HG03045 (cell line): ENCODE results near the gene DBT.
"Not testable (repeated sequence)": the region's sequence is repeated elsewhere in the genome, so short reads cannot be mapped to it uniquely, and the experiment has no call there.

Experiments
- ATAC-seq: cut with Tn5 transposase; IDR thresholded peaks from one replicate; pipeline ENCODE4 v1.9.1; 2021; ENCODE audit warnings: mild to moderate bottlenecking, moderate library complexity; ENCODE audit not compliant: unreplicated experiment

Gene DBT

GRCh38 chr1:100249537-100250257 is at the start of gene DBT:
TSS of gene DBT (minus strand) at chr1:100249834. CDS start at chr1:100249820, 14 bp downstream.
- ATAC-seq, result peak; percentile 100

DNA sequence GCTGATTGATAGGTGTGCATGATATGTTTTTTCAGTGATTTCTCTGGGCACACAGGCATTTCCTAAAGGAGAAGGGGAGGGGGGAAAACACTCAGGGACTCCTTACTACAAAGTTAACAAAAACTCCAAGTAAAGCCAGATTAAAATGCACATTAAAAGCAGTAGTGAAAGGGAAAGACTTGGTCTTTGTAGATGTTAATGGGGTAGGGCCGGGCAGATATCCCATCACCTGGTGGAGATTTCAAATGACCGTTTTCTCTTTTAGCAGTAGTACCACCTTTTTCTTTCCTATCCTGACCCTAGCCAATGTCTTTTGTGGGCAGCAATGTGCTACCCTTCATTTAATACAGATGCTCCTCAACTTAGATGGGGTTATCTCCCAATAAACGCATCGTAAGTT is 48.9 kb upstream of the DBT start:
- no peak for ATAC-seq

DNA sequence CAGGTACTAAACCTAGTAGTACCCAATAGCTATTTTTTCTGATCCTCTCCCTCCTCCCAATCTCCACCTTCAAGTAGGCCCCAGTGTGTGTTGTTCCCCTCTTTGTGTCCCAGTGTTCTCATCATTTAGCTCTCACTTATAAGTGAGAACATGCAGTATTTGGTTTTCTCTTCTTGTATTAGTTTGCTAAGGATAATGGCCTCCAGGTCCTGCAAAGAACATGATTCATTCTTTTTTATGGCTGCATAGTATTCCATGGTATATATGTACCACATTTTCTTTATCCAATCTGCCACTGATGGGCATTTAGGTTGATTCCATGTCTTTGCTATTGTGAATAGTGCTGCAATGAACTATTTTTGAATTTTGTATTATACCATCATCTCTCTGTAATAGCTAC is 47.4 kb upstream of the DBT start:
- ATAC-seq, result not testable (repeated sequence)

DNA sequence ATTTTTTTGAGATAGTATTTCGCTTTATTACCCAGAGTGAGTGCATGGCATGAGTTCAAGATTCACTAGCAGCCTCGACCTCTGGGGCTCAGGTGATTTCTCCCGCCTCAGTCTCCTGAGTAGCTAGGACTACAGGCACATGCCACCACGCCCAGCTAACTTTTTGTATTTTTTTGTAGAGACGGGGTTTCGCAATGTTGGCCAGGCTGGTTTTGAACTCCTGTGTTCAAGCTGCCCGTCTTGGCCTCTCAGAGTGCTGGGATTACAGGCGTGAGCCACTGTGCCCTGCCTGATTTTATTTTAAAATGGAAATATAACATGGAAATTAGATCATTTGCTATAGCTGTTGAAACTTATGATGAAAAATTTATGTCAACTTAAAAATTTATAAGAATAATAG is 46.5 kb upstream of the DBT start:
- no peak for ATAC-seq

DNA sequence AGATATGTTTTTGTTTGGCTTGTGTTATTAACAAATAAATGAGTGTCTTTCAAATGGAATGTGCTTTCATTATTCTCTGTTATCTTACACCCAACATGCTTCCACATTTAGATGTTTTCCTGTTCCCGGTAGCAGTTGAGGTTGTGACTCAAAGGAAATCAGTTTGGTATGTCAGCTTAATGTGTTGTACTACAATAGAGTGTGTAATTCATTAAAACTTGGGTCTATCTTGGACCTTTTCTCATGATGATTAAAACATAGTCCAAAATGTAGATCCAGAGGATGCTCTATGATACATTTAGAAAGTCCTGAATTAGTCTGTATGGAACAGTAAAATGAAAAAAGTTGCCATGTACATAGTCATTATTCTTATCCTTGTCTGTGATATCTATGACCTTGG is 43.1 kb upstream of the DBT start:
- ATAC-seq, result no peak

DNA sequence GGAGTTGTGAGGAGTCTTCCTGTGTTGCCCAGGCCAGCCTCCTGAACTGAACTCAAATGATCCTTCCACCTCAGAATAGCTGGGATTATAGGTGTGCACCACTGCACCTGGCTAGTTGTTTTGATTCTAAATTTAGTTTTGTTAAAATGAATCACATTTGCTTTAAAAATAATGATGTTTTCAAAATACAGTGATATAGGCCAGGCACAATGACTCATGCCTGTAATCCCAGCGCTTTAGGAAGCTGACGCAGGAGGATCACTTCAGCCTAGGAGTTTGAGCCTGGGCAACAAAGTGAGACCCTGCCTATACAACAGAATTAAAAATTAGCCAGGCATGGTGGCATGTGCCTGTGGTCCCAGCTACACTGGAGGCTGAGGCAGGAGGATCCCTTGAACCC is 40.7 kb upstream of the DBT start:
- ATAC-seq, result no peak

DNA sequence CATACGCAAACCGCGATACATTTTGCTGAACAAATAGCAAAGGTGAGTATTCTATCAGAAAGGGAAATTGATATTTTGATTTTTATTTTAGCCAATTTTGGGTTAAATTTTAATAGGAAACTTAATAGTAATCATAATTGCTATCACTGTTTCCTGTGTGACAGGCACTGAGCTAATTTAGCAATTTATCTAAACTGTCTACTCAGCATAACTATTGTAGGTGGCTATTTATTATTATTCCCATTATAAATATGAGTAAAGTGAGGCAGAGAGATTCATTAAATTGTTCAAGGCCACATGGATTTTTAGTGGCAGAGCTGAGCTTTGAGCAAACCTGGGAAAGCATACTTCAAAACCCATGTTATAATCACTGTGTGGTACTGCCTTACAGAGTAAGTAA is 37.5 kb upstream of the DBT start:
- ATAC-seq, result no peak

- ATAC-seq, result no peak
Observed at GRCh38 chr1:100284591-100284990, 35.0 kb upstream of the DBT start.

- ATAC-seq, result no peak
Observed at GRCh38 chr1:100279954-100280682, 30.5 kb upstream of the DBT start.

DNA sequence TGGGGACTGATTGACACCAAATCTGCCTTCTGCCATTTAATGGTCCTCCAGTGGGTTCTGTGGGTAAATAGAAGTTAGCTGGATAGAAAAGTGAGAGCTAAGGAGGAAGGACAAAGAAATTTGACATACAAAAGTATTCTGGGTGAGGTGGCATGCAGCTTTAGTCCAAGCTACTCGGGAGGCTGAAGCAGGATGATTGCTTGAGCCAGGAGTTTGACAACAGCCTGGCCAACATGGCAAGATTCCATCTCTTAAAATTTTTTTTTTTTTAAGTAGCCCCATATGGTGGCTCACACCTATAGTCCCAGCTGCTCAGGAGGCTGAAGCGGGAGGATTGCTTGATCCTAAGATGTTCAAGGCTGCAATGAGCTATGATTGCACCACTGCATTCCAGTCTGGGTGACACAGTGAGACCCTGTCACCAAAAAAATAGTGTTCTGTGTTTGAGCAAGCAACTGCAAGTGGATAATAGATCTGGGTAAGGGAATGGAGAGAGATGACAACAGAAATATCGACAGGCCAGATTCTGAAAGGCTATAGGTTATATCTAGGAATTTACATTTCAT is 29.8 kb upstream of the DBT start:
- no peak for ATAC-seq

DNA sequence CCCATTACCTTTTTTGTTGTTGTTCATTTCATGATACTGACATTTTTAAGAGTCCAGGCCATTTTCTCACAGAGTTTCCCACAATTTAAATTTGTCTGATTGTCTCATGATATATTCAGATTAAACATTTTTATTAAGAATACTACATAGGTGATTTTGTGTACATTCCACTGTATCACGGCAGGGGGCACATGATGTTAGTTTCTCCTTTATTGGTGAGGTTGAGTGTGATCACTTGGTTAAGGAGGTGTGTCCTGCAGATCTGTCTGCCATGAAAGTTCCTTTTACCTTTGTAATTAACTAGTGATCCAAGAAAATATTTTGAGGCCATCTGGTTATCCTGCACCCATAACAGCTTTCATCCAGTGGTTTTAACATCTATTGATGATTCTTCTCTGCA is 28.2 kb upstream of the DBT start:
- no peak for ATAC-seq

DNA sequence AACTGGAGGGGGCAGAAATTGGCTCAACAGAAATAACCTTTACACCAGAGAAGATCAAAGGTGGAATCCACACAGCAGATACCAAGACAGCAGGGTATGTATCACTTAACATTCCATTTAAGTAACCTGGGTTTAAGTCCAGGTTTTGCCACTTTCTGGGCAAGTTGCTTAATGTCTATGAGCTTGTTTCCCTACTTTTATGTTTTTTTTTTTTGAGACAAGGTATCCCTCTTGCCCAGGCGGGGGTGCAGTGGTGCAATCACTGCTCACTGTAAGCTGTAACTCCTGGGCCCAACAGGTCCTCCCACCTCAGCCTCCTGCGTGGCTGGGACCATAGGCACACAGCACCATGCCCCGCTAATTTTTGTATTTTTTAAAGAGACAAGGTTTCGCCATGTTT is 18.6 kb upstream of the DBT start:
- ATAC-seq, result no peak

GRCh38 chr1:100267284-100267683 is 17.6 kb upstream of the DBT start:
- ATAC-seq, result no peak

DNA sequence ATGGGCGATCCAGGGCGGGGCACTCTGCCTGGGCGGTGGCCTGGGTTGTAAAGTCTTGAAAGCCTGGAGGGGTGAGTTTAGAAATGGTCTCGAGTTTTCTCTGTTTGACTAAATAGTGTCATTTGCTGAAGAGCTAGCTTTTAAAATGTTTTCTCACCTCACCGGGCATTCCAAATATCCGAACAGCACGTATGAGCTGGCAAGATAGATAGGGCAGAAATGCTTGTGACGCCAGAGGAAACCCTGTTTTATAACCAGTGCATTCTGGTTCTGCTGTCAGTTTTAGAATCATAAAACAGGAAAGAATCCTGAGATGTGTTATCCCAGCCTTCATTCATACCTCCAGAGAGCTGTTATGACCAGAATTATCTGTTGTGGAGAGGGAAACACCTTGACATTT is 17.1 kb upstream of the DBT start:
- ATAC-seq, result peak; percentile 40

DNA sequence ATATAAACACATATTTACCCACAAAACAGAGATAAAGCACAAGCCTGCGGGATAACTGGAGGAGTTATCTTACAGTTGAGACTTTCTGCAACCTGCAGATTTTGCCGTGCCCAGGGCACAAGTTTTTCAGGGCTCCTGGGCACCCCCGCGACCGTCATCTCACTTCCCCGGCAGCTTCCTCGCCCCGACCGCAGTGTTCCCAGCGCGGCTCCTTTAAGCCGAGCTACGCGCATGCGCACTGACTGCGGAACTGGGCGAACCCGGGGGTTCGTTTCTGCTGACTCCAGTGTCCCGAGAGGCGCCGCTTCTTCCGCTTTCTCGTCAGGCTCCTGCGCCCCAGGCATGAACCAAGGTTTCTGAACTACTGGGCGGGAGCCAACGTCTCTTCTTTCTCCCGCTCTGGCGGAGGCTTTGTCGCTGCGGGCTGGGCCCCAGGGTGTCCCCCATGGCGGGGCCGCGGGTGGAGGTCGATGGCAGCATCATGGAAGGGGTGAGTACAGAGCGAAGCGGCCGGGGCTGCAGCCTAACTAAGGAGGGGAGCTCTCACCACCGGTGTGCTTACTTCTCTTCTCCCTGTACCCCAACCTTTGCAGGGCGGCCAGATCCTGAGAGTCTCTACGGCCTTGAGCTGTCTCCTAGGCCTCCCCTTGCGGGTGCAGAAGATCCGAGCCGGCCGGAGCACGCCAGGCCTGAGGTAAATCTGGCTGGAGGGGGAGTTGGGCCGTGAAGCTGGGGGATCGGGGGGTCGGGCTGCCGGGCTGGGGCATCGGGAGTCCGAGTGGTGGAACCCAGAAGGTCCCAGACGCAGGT is 16.5 kb upstream of the DBT start, which contains the start of gene RTCA:
RTCA (plus strand) TSS at position 286 of the 810 bp plus-strand sequence; CDS start at position 446, 160 bp downstream.
- peak; percentile 98 for ATAC-seq

DNA sequence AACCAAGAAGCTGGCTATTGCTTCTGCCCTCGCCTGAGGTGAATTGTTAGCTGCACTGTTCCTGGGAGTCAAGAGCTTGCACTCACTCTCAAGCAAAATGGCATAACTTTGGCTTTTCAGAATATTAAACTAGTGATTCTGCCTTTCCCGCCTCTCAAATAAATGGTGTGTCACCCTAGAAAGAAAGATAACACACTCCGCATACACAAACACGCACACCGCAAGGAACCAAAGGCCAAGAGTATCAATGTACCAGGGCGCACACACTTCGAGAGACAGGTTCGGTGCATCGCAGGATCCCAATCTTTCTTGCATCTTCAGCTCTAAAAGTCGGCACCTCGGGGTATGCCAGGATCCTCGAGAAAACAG is 15.9 kb upstream of the DBT start:
- ATAC-seq, result peak; percentile 34

- not testable (repeated sequence) for ATAC-seq
Observed at GRCh38 chr1:100264081-100264480, 14.4 kb upstream of the DBT start.

DNA sequence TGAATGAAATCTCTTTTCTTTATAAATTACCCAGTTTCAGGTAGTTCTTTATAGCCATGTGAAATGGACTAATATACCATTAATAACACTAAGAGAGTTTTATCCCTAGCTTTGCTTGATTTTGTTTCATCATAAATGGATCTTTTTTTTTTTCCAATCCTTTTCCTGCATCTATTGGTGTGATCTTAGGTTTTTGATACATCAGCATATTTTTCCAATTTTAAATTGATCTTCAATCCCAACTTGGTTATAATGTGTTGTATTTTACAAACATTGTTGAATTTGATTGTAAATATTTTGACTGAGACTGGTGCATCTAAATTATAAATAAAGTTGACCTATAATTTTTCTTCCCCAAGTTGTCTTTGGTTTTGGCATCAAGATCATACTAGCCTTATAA is 12.1 kb upstream of the DBT start:
- ATAC-seq, result no peak

DNA sequence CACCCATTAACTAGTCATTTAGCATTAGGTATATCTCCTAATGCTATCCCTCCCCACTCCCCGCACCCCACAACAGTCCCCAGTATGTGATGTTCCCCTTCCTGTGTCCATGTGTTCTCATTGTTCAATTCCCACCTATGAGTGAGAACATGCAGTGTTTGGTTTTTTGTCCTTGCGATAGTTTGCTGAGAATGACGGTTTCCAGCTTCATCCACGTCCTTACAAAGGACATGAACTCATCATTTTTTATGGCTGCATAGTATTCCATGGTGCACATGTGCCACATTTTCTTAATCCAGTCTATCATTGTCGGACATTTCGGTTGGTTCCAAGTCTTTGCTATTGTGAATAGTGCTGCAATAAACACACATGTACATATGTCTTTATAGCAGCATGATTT is 8.8 kb upstream of the DBT start:
- not testable (repeated sequence) for ATAC-seq

GRCh38 chr1:100256273-100256672 is 6.6 kb upstream of the DBT start:
- not testable (repeated sequence) for ATAC-seq

DNA sequence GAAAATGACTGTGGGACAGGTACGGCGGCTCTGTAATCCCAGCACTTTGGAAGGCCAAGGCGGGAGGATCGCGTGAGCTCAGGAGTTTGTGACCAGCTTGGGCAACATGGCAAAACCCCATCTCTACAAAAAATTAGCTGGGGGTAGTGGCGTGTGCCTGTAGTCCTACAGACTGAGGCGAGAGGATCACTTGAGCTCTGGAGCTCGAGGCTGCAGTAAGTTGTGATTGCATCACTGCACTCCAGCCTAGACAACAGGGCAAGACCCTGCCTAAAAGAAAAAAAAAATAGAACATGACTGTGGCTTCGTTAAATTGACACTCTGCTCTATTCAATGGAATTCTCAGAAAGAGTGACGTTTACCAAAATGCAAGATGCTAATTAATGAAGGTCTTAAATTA is 3.9 kb upstream of the DBT start:
- no peak for ATAC-seq
